Testis (tissue), 3 donors: ENCODE measurements around the gene THRB. TPM values are rescaled to one million over a fixed set of nuclear protein-coding genes. Genes with fewer than 3 reads are reported as not detected.

Experiments
- DNase-seq: peaks from one replicate; pipeline ENCODE4 v3.0.0-alpha.2; 2019
- H3K27ac ChIP-seq, 2 donors: fragments of 200-600 bp; sonication (generic); one replicate each; pipeline ENCODE4 v1.5.1; 2019
- H3K27me3 ChIP-seq: fragments of 200-600 bp; sonication (generic); one replicate; pipeline ENCODE4 v1.5.1; 2019
- H3K36me3 ChIP-seq: fragments of 200-600 bp; sonication (generic); one replicate; pipeline ENCODE4 v1.5.1; 2017; ENCODE audit warnings: low read depth; ENCODE audit errors: missing control alignments
- H3K4me1 ChIP-seq: fragments of 200-600 bp; sonication (generic); one replicate; pipeline ENCODE4 v1.5.1; 2019
- H3K4me3 ChIP-seq, 2 donors: fragments of 200-600 bp; sonication (generic); one replicate each; pipeline ENCODE4 v1.5.1; 2017 to 2019
- H3K9me3 ChIP-seq: fragments of 200-600 bp; sonication (generic); one replicate; pipeline ENCODE4 v1.5.1; 2017
- POLR2A ChIP-seq: fragments of 450-650 bp; IDR thresholded peaks from one replicate; pipeline ENCODE4 v1.6.1; 2017; ENCODE audit warnings: antibody characterized with exemption, mild to moderate bottlenecking, moderate library complexity
- WGBS, 2 donors: methylation state at CpG; one replicate each; pipeline ENCODE4 v1.1.5; 2018; 5-methylcytosine and 5-hydroxymethylcytosine counted together
- intact Hi-C: fragments of 100-400 bp; cut with DNase I; formaldehyde crosslinking; loops from one replicate; pipeline ENCODE4 v1.15.1; 2023; ENCODE audit warnings: low total_unique reads
- polyA plus RNA-seq: library from polyadenylated mRNA; stranded (reverse); fragments of 350-450 nt; fragmentation: Illumina TruSeq; extraction: RNeasy Lipid Tissue Mini Kit (QIAGEN cat#74804); gene quantifications from one replicate; pipeline ENCODE4 v1.2.3, GENCODE V29; 2014; ENCODE audit warnings: low read depth, low replicate concordance; ENCODE audit not compliant: insufficient read depth
- total RNA-seq, 2 donors: library from RNA; depleted of rRNA; stranded (reverse); fragments of >200 nt; gene quantifications; one replicate each; pipeline ENCODE4 v1.2.3, GENCODE V29; 2016
- TF ChIP-seq, protein P1 (sequence below), 3 experiments: fragments of 450-650 bp in 2 of 3; fragments of 200-600 bp in 1 of 3; sonication (generic) in 1 of 3; IDR thresholded peaks; one replicate each; pipeline ENCODE4 v1.5.1; 2016 to 2019; ENCODE audit warnings: antibody characterized with exemption in 3 of 3, mild to moderate bottlenecking in 2 of 3, moderate library complexity in 1 of 3

The THRB gene
- total and polyA plus RNA-seq, 3 donors from 2014 or later, result 1.3 to 2.0 (median 1.4) TPM

GRCh38 chr3:24160424-24161095, 334.1 kb downstream of the THRB start:
- intact Hi-C loops, result no loop called here
- Histone ChIP-seq H3K27ac (no peak overlapping the region), H3K36me3 (no peaks in the 10 kb centered on the region), H3K27me3 (no peaks in the 10 kb centered on the region), H3K4me3 (no peak overlapping the region), H3K4me1 (no peaks in the 10 kb centered on the region), H3K9me3 (no peaks in the 10 kb centered on the region)
- WGBS, 2 donors, result 62 to 68% methylated on average over 12 of the region's 12 CpGs
- no peak for DNase-seq
- TF ChIP-seq, protein P1, sequence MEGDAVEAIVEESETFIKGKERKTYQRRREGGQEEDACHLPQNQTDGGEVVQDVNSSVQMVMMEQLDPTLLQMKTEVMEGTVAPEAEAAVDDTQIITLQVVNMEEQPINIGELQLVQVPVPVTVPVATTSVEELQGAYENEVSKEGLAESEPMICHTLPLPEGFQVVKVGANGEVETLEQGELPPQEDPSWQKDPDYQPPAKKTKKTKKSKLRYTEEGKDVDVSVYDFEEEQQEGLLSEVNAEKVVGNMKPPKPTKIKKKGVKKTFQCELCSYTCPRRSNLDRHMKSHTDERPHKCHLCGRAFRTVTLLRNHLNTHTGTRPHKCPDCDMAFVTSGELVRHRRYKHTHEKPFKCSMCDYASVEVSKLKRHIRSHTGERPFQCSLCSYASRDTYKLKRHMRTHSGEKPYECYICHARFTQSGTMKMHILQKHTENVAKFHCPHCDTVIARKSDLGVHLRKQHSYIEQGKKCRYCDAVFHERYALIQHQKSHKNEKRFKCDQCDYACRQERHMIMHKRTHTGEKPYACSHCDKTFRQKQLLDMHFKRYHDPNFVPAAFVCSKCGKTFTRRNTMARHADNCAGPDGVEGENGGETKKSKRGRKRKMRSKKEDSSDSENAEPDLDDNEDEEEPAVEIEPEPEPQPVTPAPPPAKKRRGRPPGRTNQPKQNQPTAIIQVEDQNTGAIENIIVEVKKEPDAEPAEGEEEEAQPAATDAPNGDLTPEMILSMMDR (IDR thresholded peaks at IDR 0.05), result no peak
- no peak for TF ChIP-seq POLR2A

- H3K9me3 ChIP-seq, result no peaks in the 10 kb centered on the region
- H3K27me3 ChIP-seq, result no peaks in the 10 kb centered on the region
- no peaks in the 10 kb centered on the region for H3K36me3 ChIP-seq
- H3K4me1 ChIP-seq, result no peaks in the 10 kb centered on the region
- no peak for TF ChIP-seq POLR2A
- TF ChIP-seq, protein P1 (IDR thresholded peaks at IDR 0.05), result no peak
- no peak for DNase-seq
- intact Hi-C loops, result no loop called here
- H3K4me3 ChIP-seq, result no peak overlapping the region
- 79 to 81% methylated on average over 6 of the region's 6 CpGs for WGBS, 2 donors
- H3K27ac ChIP-seq, result no peak overlapping the region
These were observed 335.7 kb downstream of the THRB start for GRCh38 chr3:24158761-24159454.

DNA sequence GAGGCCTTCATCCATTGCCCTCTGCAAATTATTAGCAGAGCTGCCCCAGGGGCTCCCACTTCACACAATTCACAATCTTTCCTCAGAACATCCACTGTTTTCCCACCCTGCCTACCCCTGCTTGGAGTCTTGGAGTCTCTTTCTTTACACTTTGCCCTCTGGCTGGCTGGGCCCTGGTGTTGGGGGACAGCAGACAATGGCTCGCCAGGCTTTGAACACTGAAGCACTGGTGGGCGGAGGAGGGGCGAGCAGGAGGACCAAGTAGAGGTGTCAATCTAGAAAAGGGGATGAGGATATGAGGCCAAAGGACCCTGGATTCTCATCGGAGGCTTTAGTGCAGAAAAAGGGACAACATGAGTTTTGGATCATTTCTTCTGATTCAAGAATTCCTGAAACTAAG, 337.5 kb downstream of the THRB start:
- 89 to 93% methylated on average over 4 of the region's 4 CpGs for WGBS, 2 donors

DNA sequence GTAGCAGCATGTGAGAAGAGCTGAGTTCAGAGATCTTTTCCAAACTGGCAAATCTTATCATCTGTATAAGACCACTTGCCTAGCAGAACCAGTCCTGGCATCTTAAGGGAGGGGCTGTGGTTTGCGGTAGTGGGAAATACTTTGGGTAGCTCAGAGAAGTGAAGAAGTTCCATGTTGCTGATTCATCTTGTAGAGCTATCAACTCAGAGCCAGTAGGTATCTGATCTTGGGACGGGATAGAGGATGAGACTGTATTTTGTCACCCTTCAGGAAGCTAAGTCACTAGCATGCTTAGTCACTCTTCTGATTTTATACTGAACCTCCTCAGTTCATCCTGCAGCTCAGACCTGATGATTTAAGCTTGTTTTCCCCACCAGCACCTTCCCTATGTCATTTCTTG, 338.2 kb downstream of the THRB start:
- H3K9me3 ChIP-seq, result no peaks in the 10 kb centered on the region
- TF ChIP-seq POLR2A, result no peak
- TF ChIP-seq, protein P1 (IDR thresholded peaks at IDR 0.05), result no peak
- no peak for DNase-seq
- H3K27ac ChIP-seq, result no peak overlapping the region
- intact Hi-C loops, result no loop called here
- H3K27me3 ChIP-seq, result no peaks in the 10 kb centered on the region
- no peaks in the 10 kb centered on the region for H3K4me1 ChIP-seq
- no peaks in the 10 kb centered on the region for H3K36me3 ChIP-seq
- WGBS, 2 donors, result 82 to 93% methylated on average over 2 of the region's 2 CpGs
- H3K4me3 ChIP-seq, result no peak overlapping the region

More for the DNA sequence above, 337.5 kb downstream of the THRB start:
- no peak for DNase-seq
- no peaks in the 10 kb centered on the region for H3K4me1 ChIP-seq
- TF ChIP-seq, protein P1 (IDR thresholded peaks at IDR 0.05), result no peak
- no peak overlapping the region for H3K27ac ChIP-seq
- intact Hi-C loops, result no loop called here
- no peaks in the 10 kb centered on the region for H3K27me3 ChIP-seq
- no peak overlapping the region for H3K4me3 ChIP-seq
- no peaks in the 10 kb centered on the region for H3K36me3 ChIP-seq
- no peaks in the 10 kb centered on the region for H3K9me3 ChIP-seq

DNA sequence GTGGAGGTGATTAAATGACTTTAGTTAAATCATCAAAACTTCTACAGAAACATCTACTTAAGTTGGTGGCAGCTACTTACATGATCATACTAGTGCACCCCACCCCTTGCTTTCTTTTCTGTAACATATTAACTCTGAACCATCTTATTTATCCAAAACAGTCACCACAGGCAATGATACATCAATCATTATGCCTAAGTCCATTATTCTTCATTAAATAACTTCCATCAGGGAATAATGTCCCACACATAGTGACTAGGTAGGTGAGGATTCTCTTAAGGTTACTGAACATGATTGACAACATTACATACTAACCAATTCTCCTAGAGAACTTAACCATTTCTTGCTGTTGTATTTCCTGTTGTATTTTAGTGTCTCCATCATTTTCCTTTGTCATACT, 339.4 kb downstream of the THRB start:
- Histone ChIP-seq H3K4me1 (no peaks in the 10 kb centered on the region), H3K27ac (no peak overlapping the region), H3K36me3 (no peaks in the 10 kb centered on the region), H3K27me3 (no peaks in the 10 kb centered on the region), H3K4me3 (no peak overlapping the region), H3K9me3 (no peaks in the 10 kb centered on the region)
- intact Hi-C loops, result no loop called here
- no peak for DNase-seq
- TF ChIP-seq, protein P1 (IDR thresholded peaks at IDR 0.05), result no peak
- no peak for TF ChIP-seq POLR2A
